PC-9 (cell line): Measurements from ENCODE around the gene TMEM43. TPM values are rescaled to one million over a fixed set of nuclear protein-coding genes. Genes with fewer than 3 reads are reported as not detected.
"Not testable (repeated sequence)": the region's sequence is repeated elsewhere in the genome, so short reads cannot be mapped to it uniquely, and the experiment has no call there.

Experiments used
- BruUV-seq: library from RNA; stranded (reverse); fragments of 400-500 nt; replicated peaks from 2 replicates; lab custom pipeline; 2021; lab: Mats Ljungman, UMichigan
- CTCF ChIA-PET: fragments of 300-600 bp; sonication (Branson Sonifier 250); formaldehyde crosslinking; loops from one replicate; lab custom pipeline; 2022; ENCODE audit warnings: antibody characterized with exemption; lab: Charles Lee
- POLR2A ChIA-PET: fragments of 300-600 bp; sonication (Branson Sonifier 250); formaldehyde crosslinking; loops from one replicate; lab custom pipeline; 2022; ENCODE audit warnings: antibody characterized with exemption; ENCODE audit not compliant: unreplicated experiment; lab: Charles Lee
- DNase-seq, 2 experiments: peaks; one replicate each; pipeline versions ENCODE4 v3.0.0 to v3.0.0-alpha.2; 2015 to 2022; ENCODE audit warnings: mixed read lengths in 1 of 2
- H2AFZ ChIP-seq: fragments of 200-600 bp; sonication (generic); 2 replicates; pipeline ENCODE4 v1.8.1; 2017; ENCODE audit warnings: antibody characterized with exemption
- H3F3A ChIP-seq: fragments of 200-600 bp; sonication (generic); 2 replicates; pipeline ENCODE4 v1.8.1; 2017; ENCODE audit warnings: antibody characterized with exemption, mild to moderate bottlenecking, low read depth; ENCODE audit not compliant: insufficient read depth
- H3K27ac ChIP-seq: fragments of 200-600 bp; sonication (generic); 2 replicates; pipeline ENCODE4 v1.6.1; 2016; ENCODE audit warnings: mixed run types
- H3K27me3 ChIP-seq: fragments of 200-600 bp; sonication (generic); 2 replicates; pipeline ENCODE4 v1.6.1; 2016; ENCODE audit warnings: low read depth, mixed run types; ENCODE audit not compliant: insufficient read depth
- H3K36me3 ChIP-seq: fragments of 200-600 bp; sonication (generic); 2 replicates; pipeline ENCODE4 v1.6.1; 2016; ENCODE audit warnings: low read depth, mixed run types
- H3K4me1 ChIP-seq: fragments of 200-600 bp; sonication (generic); replicated peaks from 2 replicates; pipeline ENCODE4 v1.6.1; 2016; ENCODE audit warnings: mixed run types; ENCODE audit not compliant: insufficient read depth
- H3K4me2 ChIP-seq: fragments of 200-600 bp; sonication (generic); 2 replicates; pipeline ENCODE4 v1.6.1; 2017; ENCODE audit warnings: mixed run types
- H3K4me3 ChIP-seq: fragments of 200-600 bp; sonication (generic); 2 replicates; pipeline ENCODE4 v1.6.1; 2016; ENCODE audit warnings: mixed run types
- H3K79me2 ChIP-seq: fragments of 200-600 bp; sonication (generic); 2 replicates; pipeline ENCODE4 v1.6.1; 2017; ENCODE audit warnings: low read depth, mixed run types
- H3K9me2 ChIP-seq: fragments of 200-600 bp; sonication (generic); 2 replicates; pipeline ENCODE4 v1.8.1; 2017; ENCODE audit warnings: mild to moderate bottlenecking; ENCODE audit not compliant: insufficient read depth
- H3K9me3 ChIP-seq: fragments of 200-600 bp; sonication (generic); 2 replicates; pipeline ENCODE4 v1.8.1; 2016; ENCODE audit warnings: low read depth; ENCODE audit not compliant: insufficient read depth
- H4K20me1 ChIP-seq: fragments of 200-600 bp; sonication (generic); 2 replicates; pipeline ENCODE4 v1.8.1; 2017; ENCODE audit not compliant: insufficient read depth
- EZH2 ChIP-seq: fragments of 200-600 bp; sonication (generic); IDR thresholded peaks from 2 replicates; pipeline ENCODE4 v1.8.0; 2017; ENCODE audit warnings: antibody characterized with exemption, low read depth
- intact Hi-C: fragments of 100-400 bp; cut with micrococcal nuclease; formaldehyde crosslinking; loops from one replicate; pipeline ENCODE4 v1.10.0; 2022; ENCODE audit not compliant: unreplicated experiment
- total RNA-seq: library from RNA; stranded (reverse); gene quantifications from 2 replicates; pipeline ENCODE4 v1.2.3, GENCODE V29; 2021
- TF ChIP-seq, protein P1 (sequence below): fragments of 200-600 bp; sonication (generic); conservative IDR thresholded peaks from 2 replicates; pipeline ENCODE4 v1.6.1; 2017; ENCODE audit warnings: mixed run types, antibody characterized with exemption, mild to moderate bottlenecking, moderate library complexity

Gene TMEM43
- total RNA-seq, 1 experiment from 2014 or later: 64.7 TPM

DNA sequence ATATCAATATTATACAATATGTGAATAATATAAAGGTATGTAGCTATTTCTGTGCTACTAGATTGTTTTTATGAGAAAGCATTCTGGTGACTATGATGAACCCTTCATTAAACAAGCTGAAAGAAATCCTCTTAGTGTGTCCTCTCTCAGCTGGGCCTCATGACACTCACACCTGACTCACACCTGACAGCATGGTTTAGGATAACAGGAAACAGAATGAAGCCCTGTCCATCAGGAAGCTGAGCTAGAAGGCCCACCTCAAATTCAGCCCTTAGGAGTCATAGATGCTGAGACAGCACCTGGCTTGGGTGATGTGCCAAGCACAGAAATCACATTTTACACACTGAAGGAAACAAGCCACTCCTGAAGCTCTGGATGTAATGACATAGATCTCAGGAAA lies 31.0 kb upstream of the TMEM43 start:
- no peak for TF ChIP-seq EZH2
- TF ChIP-seq, protein P1, sequence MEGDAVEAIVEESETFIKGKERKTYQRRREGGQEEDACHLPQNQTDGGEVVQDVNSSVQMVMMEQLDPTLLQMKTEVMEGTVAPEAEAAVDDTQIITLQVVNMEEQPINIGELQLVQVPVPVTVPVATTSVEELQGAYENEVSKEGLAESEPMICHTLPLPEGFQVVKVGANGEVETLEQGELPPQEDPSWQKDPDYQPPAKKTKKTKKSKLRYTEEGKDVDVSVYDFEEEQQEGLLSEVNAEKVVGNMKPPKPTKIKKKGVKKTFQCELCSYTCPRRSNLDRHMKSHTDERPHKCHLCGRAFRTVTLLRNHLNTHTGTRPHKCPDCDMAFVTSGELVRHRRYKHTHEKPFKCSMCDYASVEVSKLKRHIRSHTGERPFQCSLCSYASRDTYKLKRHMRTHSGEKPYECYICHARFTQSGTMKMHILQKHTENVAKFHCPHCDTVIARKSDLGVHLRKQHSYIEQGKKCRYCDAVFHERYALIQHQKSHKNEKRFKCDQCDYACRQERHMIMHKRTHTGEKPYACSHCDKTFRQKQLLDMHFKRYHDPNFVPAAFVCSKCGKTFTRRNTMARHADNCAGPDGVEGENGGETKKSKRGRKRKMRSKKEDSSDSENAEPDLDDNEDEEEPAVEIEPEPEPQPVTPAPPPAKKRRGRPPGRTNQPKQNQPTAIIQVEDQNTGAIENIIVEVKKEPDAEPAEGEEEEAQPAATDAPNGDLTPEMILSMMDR: no peak
- Histone ChIP-seq H3K27ac (no peak overlapping the region), H3K4me3 (no peak overlapping the region), H3K9me2 (no peaks in the 10 kb centered on the region; the same call in 1 of the 2 replicates), H3F3A (no peaks in the 10 kb centered on the region), H3K9me3 (no peaks in the 10 kb centered on the region), H3K27me3 (no peaks in the 10 kb centered on the region), H3K4me1 (no peaks in the 10 kb centered on the region), H4K20me1 (no peaks in the 10 kb centered on the region), H3K79me2 (no peaks in the 10 kb centered on the region), H3K36me3 (no peaks in the 10 kb centered on the region), H3K4me2 (no peak overlapping the region), H2AFZ (no peak overlapping the region)
- BruUV-seq: no TSS peak
- CTCF ChIA-PET: no interaction called here
- DNase-seq: peak in 1 of 2 experiments; percentile 50
- intact Hi-C loops: no loop called here
- POLR2A ChIA-PET: no interaction called here

DNA sequence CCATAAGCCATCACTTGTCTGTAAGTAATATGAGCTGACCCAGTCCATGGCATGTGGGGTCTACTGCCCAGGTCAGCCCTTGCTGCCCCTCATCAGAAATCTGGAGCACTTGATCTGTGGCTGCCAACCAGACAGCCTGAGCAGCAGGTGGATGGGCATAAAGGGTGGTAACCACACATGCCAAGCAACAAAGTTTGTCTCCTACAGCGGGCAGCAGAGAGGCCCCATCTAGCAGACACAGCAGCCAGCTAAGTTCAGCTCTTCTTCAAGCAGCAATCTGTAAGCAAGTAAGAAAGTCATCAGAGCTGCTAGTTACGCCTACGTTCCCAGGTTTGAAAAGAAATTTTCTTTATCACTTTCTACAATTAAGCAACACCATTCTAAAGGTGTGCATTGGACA lies 28.1 kb upstream of the TMEM43 start:
- no peak overlapping the region for H3K4me2 ChIP-seq
- no peaks in the 10 kb centered on the region for H3K36me3 ChIP-seq
- H3K9me2 ChIP-seq: no peaks in the 10 kb centered on the region; the same call in 1 of the 2 replicates
- TF ChIP-seq, protein P1: 0 out of 2 replicates have a peak, but pooled peaks have one; percentile 9
- no peak for TF ChIP-seq EZH2
- CTCF ChIA-PET: no interaction called here
- intact Hi-C loops: no loop called here
- no peak overlapping the region for H2AFZ ChIP-seq
- no peak overlapping the region for H3K27ac ChIP-seq
- H3F3A ChIP-seq: no peaks in the 10 kb centered on the region
- no peak for DNase-seq
- H3K4me1 ChIP-seq: no peaks in the 10 kb centered on the region
- H3K27me3 ChIP-seq: no peaks in the 10 kb centered on the region
- H3K9me3 ChIP-seq: no peaks in the 10 kb centered on the region
- POLR2A ChIA-PET: no interaction called here
- no peak overlapping the region for H3K4me3 ChIP-seq
- no peaks in the 10 kb centered on the region for H3K79me2 ChIP-seq
- H4K20me1 ChIP-seq: no peaks in the 10 kb centered on the region
- no TSS peak for BruUV-seq

DNA sequence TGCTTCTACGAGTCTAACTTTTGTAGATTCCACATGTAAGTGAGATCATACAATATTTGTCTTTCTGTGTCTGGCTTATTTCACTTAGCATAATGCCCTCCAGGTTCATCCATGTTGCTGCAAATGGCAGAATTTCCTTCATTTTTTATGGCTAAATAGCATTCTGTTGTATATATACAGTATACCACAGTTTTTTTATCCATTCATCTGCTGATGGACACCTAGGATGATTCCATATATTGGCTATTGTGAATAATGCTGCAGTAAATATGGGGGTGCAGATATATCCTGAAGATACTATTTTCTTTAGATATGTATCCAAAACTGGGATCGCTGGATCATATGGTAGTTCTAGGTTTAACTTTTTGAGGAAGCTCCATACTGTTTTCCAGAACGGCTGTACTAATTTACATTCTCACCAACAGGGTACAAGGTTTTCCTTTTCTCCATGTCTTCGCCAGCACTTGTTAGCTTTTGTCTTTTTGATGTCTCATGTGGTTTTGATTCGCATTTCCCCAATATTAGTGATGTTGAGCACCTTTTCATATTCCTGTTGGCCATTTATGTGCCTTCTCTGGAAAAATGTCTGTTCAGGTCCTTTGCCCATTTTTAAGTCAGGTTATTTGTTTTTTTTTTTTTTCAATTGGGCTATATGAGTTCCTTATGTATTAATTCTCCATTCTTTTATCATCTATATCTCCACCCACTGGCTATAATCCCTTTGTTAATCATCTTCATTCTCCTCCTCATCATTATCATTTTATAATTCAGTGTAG lies 27.0 kb upstream of the TMEM43 start:
- no peaks in the 10 kb centered on the region for H4K20me1 ChIP-seq
- H3K4me3 ChIP-seq: no peak overlapping the region
- H3K9me2 ChIP-seq: no peaks in the 10 kb centered on the region; the same call in 1 of the 2 replicates
- no peak overlapping the region for H3K27ac ChIP-seq
- H3K36me3 ChIP-seq: no peaks in the 10 kb centered on the region
- no TSS peak for BruUV-seq
- H2AFZ ChIP-seq: no peak overlapping the region
- no peaks in the 10 kb centered on the region for H3F3A ChIP-seq
- DNase-seq: no peak
- ChIA-PET POLR2A (no interaction called here), CTCF (no interaction called here)
- no peaks in the 10 kb centered on the region for H3K9me3 ChIP-seq
- TF ChIP-seq, protein P1: no peak
- no peak for TF ChIP-seq EZH2
- H3K79me2 ChIP-seq: no peaks in the 10 kb centered on the region
- intact Hi-C loops: no loop called here
- no peak overlapping the region for H3K4me2 ChIP-seq
- no peaks in the 10 kb centered on the region for H3K4me1 ChIP-seq
- no peaks in the 10 kb centered on the region for H3K27me3 ChIP-seq

DNA sequence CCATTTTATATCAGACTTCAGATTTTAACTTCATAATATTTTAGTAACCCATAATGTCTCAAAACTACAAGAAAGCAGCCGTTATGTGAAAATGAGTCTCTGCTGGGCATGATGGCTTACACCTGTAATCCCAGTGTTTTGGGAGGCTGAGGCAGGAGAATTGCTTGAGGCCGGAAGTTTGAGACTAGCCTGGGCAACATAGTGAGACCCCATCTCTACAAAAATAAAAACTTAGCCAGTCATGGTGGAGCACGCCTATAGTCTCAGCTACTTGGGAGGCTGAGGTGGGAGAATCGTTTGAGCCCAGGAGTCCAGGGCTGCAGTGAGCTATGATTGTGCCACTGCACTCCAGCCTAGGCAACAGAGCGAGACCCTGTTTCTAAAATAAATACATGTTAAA lies 15.0 kb upstream of the TMEM43 start:
- H3K4me3 ChIP-seq, BruUV-seq, H2AFZ ChIP-seq, POLR2A ChIA-PET, H3K27ac ChIP-seq, H3K4me1 ChIP-seq, H3K9me2 ChIP-seq, CTCF ChIA-PET, H3K4me2 ChIP-seq, H3F3A ChIP-seq, DNase-seq, H3K79me2 ChIP-seq, H3K9me3 ChIP-seq, H4K20me1 ChIP-seq, intact Hi-C loops, H3K27me3 ChIP-seq: not testable (repeated sequence)
- peaks cover 22% of the 10 kb centered on the region; the same call in 1 of the 2 replicates for H3K36me3 ChIP-seq
